Uterus (tissue), 2 donors: ENCODE measurements around the gene CCSER1.

Experiments used
- CTCF ChIP-seq, 4 experiments: fragments of 200-600 bp in 2 of 4; fragments of 450-650 bp in 2 of 4; sonication (generic) in 2 of 4; IDR thresholded peaks; one replicate each; pipeline ENCODE4 v1.5.1; 2016 to 2019; ENCODE audit warnings: antibody characterized with exemption in 4 of 4, mild to moderate bottlenecking in 2 of 4, moderate library complexity in 1 of 4
- POLR2A ChIP-seq, 2 donors: fragments of 450-650 bp; IDR thresholded peaks; one replicate each; pipeline ENCODE4 v1.6.1; 2016; ENCODE audit warnings: antibody characterized with exemption in 2 of 2, mild to moderate bottlenecking in 1 of 2, moderate library complexity in 1 of 2

GRCh38 chr4:90476019-90476418 is 348.8 kb downstream of the CCSER1 start:
- TF ChIP-seq POLR2A (IDR thresholded peaks at IDR 0.05) (no peak), CTCF (IDR thresholded peaks at IDR 0.05) (no peak)
